Subcutaneous adipose tissue (tissue), 4 donors: ENCODE measurements around the gene COL6A2. TPM values are rescaled to one million over a fixed set of nuclear protein-coding genes. Genes with fewer than 3 reads are reported as not detected.

Experiments
- CTCF ChIP-seq: fragments of 450-650 bp; IDR thresholded peaks from one replicate; pipeline ENCODE4 v1.5.1; 2016; ENCODE audit warnings: low read depth, mild to moderate bottlenecking, control low read depth, antibody characterized with exemption, moderate library complexity
- total RNA-seq, 4 donors: library from RNA; depleted of rRNA; stranded (reverse); fragments of >200 nt; gene quantifications; one replicate each; pipeline ENCODE4 v1.1.0, GENCODE V29; 2016

Gene COL6A2
- total RNA-seq, 4 donors from 2014 or later: 223 to 1,493 (median 826) TPM

GRCh38 chr21:46127239-46128105 is 29.6 kb downstream of the COL6A2 start:
- no peak for TF ChIP-seq CTCF

- no peak for TF ChIP-seq CTCF
Observed at GRCh38 chr21:46128106-46128932, 30.4 kb downstream of the COL6A2 start.

DNA sequence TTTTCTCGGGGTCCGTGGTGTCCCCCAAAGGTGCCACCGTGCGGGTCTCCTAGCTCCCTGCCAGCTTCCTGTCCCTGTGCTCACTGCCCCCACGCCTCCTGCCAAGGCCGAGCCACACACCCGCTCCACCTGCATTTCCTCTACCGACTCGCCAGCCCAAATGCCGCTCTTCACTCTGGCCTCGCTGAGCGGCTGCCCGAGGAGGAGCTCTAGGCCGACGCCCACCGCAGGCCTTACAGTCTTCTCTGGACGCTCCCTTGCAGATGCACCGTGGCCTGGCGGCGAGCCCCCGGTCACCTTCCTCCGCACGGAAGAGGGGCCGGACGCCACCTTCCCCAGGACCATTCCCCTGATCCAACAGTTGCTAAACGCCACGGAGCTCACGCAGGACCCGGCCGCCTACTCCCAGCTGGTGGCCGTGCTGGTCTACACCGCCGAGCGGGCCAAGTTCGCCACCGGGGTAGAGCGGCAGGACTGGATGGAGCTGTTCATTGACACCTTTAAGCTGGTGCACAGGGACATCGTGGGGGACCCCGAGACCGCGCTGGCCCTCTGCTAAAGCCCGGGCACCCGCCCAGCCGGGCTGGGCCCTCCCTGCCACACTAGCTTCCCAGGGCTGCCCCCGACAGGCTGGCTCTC is 31.1 kb downstream of the COL6A2 start:
- no peak for TF ChIP-seq CTCF

DNA sequence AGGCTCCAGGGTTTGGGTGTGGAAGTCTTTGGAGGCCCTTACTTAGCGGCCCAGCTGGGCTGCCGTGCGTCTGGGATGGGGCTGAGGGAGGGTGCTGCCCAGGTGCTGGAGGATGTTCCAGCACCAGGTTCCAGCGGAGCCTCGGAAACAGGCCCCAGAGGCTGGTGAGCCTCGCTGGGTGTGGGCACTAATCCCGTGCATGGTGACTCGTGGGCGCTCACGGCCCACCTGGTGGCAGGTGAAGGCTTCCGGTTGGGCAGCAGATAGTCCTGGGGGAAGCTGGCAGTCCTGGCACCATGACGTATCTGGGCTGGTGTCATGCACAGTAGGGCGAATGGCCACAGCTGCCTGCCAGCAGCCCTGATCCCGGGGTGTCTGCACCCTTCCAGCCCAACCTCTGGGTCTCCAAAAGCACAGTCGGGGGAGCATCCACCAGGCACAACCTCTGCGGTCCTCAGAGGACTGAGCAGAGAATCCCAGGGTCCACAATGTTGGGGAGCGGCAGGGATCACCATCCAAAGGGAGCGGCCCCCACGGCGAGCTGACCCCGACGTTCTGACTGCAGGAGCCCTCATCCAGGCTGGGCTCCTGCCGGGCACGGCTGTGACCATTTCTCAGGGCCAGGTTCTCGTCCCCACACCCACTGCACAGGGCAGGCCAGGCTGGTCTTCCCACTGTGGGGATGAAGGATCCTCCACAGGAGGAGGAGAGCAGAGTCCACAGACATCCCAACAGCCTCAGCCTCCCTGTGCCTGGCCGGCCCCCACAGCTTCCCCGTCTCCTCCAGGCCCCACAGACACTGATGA is 32.1 kb downstream of the COL6A2 start:
- no peak for TF ChIP-seq CTCF

- TF ChIP-seq CTCF: no peak
Observed at GRCh38 chr21:46130831-46131587, 33.1 kb downstream of the COL6A2 start.

GRCh38 chr21:46131588-46131837 is 33.6 kb downstream of the COL6A2 start:
- TF ChIP-seq CTCF: no peak
